ENCODE results near the gene CASP9.
"Not testable (repeated sequence)": the region's sequence is repeated elsewhere in the genome, so short reads cannot be mapped to it uniquely, and the experiment has no call there.

The CASP9 gene

GRCh38 chr1:15485636-15486035, 38.4 kb downstream of the CASP9 start:
- no peaks in the 10 kb centered on the region for H3K4me1 ChIP-seq (ENCODE audit: control insufficient read depth in 5 of 5, insufficient read depth in 5 of 5, low read length in 5 of 5)
- H3K27me3 ChIP-seq (ENCODE audit: control insufficient read depth in 5 of 5, insufficient read depth in 4 of 5, low read length in 5 of 5), result no peaks in the 10 kb centered on the region
- H3K27ac ChIP-seq (ENCODE audit: low read depth, low read length), result no peak overlapping the region
- no peak overlapping the region for H3K9ac ChIP-seq (ENCODE audit: low read length in 5 of 5)
- H3K9me3 ChIP-seq (ENCODE audit: control insufficient read depth in 5 of 5, low read length in 5 of 5), result peaks cover 0 to 4% (median 0%) of the 10 kb centered on the region in 5 donors
- H3K4me3 ChIP-seq (ENCODE audit: low read depth in 1 of 5, low read length in 5 of 5), result no peak overlapping the region
- peaks cover 0 to 13% (median 2%) of the 10 kb centered on the region in 5 donors for H3K36me3 ChIP-seq (ENCODE audit: control insufficient read depth in 5 of 5, insufficient read depth in 5 of 5, low read length in 5 of 5)

DNA sequence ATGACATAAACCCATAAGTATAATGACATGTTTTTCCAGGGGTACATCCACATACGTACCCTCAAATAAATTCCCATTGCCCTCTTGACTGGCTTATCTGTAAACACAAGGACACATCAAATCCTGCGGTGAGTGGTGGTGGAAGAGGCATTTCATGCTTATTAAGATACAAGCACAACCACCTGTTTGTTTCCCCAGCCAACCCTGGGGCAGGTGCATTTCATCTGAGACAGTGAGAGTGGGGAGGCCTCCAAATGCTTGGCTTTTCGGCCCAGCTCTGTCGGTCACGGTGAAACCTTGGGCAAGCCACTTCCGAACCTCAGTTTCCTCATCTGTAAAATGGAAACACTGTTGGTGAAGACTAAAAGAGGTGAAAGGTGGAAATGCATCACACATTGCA, 39.6 kb downstream of the CASP9 start:
- not testable (repeated sequence) for H3K9ac ChIP-seq (ENCODE audit: low read length in 5 of 5); H3K27ac ChIP-seq (ENCODE audit: low read depth, low read length); H3K27me3 ChIP-seq (ENCODE audit: control insufficient read depth in 5 of 5, insufficient read depth in 4 of 5, low read length in 5 of 5); H3K4me3 ChIP-seq (ENCODE audit: low read depth in 1 of 5, low read length in 5 of 5); H3K9me3 ChIP-seq (ENCODE audit: control insufficient read depth in 5 of 5, low read length in 5 of 5); H3K4me1 ChIP-seq (ENCODE audit: control insufficient read depth in 5 of 5, insufficient read depth in 5 of 5, low read length in 5 of 5)
- H3K36me3 ChIP-seq (ENCODE audit: control insufficient read depth in 5 of 5, insufficient read depth in 5 of 5, low read length in 5 of 5), result peaks cover 0 to 13% (median 2%) of the 10 kb centered on the region in 5 donors

- Histone ChIP-seq H3K9ac (ENCODE audit: low read length in 5 of 5) (no peak overlapping the region), H3K9me3 (ENCODE audit: control insufficient read depth in 5 of 5, low read length in 5 of 5) (no peaks in the 10 kb centered on the region), H3K4me1 (ENCODE audit: control insufficient read depth in 5 of 5, insufficient read depth in 5 of 5, low read length in 5 of 5) (no peaks in the 10 kb centered on the region), H3K36me3 (ENCODE audit: control insufficient read depth in 5 of 5, insufficient read depth in 5 of 5, low read length in 5 of 5) (peaks cover 0 to 13% (median 2%) of the 10 kb centered on the region in 5 donors), H3K27me3 (ENCODE audit: control insufficient read depth in 5 of 5, insufficient read depth in 4 of 5, low read length in 5 of 5) (no peaks in the 10 kb centered on the region), H3K27ac (ENCODE audit: low read depth, low read length) (no peak overlapping the region), H3K4me3 (ENCODE audit: low read depth in 1 of 5, low read length in 5 of 5) (no peak overlapping the region)
Observed at GRCh38 chr1:15483971-15484370, 40.0 kb downstream of the CASP9 start.

DNA sequence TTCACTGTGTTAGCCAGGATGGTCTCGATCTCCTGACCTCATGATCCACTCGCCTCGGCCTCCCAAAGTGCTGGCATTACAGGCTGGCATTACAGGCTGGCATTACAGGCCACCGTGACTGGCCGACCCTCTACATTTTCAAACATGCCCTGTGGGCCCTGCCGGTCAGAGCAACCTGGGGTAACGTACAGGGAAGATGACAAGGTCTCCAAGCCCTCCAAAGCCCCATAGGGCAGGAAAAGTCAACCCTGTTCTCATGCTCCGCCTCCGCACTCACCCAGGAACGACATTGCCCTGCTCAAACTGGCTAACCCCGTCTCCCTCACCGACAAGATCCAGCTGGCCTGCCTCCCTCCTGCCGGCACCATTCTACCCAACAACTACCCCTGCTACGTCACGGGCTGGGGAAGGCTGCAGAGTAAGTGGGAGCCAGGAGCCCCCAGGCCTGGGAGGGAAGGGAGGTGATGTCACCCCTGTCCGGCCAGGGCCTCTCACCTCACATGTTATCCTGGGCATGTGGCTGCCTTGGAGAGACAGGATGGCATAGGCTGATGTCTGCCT, 41.0 kb downstream of the CASP9 start:
- peaks cover 0 to 13% (median 2%) of the 10 kb centered on the region in 5 donors for H3K36me3 ChIP-seq (ENCODE audit: control insufficient read depth in 5 of 5, insufficient read depth in 5 of 5, low read length in 5 of 5)
- H3K9ac ChIP-seq (ENCODE audit: low read length in 5 of 5); H3K4me1 ChIP-seq (ENCODE audit: control insufficient read depth in 5 of 5, insufficient read depth in 5 of 5, low read length in 5 of 5); H3K4me3 ChIP-seq (ENCODE audit: low read depth in 1 of 5, low read length in 5 of 5); H3K27ac ChIP-seq (ENCODE audit: low read depth, low read length); H3K9me3 ChIP-seq (ENCODE audit: control insufficient read depth in 5 of 5, low read length in 5 of 5); H3K27me3 ChIP-seq (ENCODE audit: control insufficient read depth in 5 of 5, insufficient read depth in 4 of 5, low read length in 5 of 5): not testable (repeated sequence)

DNA sequence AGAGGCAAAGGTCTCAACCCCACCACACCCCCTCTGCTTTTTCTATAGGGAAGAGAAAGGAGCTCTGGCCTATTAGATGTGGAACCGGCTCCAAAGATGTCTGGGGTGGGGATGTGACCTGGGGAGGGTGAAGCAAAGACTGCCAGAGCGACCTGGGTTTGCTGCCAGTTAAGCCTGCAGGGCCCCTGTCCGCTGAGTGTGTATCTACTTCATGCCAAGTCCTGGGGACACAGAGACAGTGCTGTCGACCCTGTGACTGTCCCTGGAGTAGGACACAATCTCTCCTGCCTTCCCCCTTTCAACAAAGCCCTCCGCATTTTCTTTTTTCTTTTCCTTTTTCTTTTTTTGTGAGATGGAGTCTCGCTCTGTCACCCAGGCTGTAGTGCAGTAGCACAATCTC, 41.6 kb downstream of the CASP9 start:
- not testable (repeated sequence) for H3K27me3 ChIP-seq (ENCODE audit: control insufficient read depth in 5 of 5, insufficient read depth in 4 of 5, low read length in 5 of 5); H3K4me1 ChIP-seq (ENCODE audit: control insufficient read depth in 5 of 5, insufficient read depth in 5 of 5, low read length in 5 of 5); H3K9ac ChIP-seq (ENCODE audit: low read length in 5 of 5); H3K9me3 ChIP-seq (ENCODE audit: control insufficient read depth in 5 of 5, low read length in 5 of 5); H3K27ac ChIP-seq (ENCODE audit: low read depth, low read length); H3K4me3 ChIP-seq (ENCODE audit: low read depth in 1 of 5, low read length in 5 of 5)
- H3K36me3 ChIP-seq (ENCODE audit: control insufficient read depth in 5 of 5, insufficient read depth in 5 of 5, low read length in 5 of 5), result peaks cover 0 to 12% (median 2%) of the 10 kb centered on the region in 5 donors

DNA sequence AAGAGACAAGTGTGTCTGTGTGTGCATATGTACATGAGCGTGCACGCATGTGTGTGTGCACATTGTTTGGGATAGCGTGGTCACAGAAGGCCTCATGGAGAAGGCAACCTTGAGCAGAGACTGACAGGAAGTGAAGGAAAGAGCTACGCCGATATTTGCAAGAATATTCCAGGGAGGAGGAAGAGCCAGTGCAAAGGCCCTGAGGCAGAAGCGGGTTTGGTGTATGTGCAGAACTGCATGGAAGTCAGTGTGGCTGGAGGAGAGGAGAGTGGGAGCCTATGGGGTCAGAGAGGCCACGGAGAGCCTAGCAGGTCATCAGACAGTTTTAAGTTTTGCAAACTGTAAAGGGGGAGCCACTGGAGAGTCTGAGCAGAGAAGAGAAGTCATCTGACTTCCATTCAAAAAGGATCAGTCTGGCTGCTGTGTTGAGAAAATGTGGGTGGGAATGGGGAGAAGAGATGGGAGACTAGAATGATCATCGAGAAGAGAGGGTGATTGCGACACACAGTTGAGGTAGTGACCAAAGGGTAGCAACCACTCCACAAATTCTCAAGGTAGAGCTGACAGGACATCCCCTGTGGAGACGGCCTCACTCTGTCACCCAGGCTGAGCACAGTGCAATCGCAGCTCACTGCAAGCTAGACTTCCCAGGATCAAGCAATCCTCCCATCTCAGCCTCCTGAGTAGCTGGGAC, 44.2 kb downstream of the CASP9 start:
- H3K27ac ChIP-seq (ENCODE audit: low read depth, low read length), result no peak overlapping the region
- no peaks in the 10 kb centered on the region for H3K9me3 ChIP-seq (ENCODE audit: control insufficient read depth in 5 of 5, low read length in 5 of 5)
- H3K4me1 ChIP-seq (ENCODE audit: control insufficient read depth in 5 of 5, insufficient read depth in 5 of 5, low read length in 5 of 5), result no peaks in the 10 kb centered on the region
- H3K4me3 ChIP-seq (ENCODE audit: low read depth in 1 of 5, low read length in 5 of 5), result no peak overlapping the region
- no peak overlapping the region for H3K9ac ChIP-seq (ENCODE audit: low read length in 5 of 5)
- H3K27me3 ChIP-seq (ENCODE audit: control insufficient read depth in 5 of 5, insufficient read depth in 4 of 5, low read length in 5 of 5), result no peaks in the 10 kb centered on the region
- no peaks in the 10 kb centered on the region for H3K36me3 ChIP-seq (ENCODE audit: control insufficient read depth in 5 of 5, insufficient read depth in 5 of 5, low read length in 5 of 5)

- no peak overlapping the region for H3K4me3 ChIP-seq (ENCODE audit: low read depth in 1 of 5, low read length in 5 of 5)
- no peaks in the 10 kb centered on the region for H3K36me3 ChIP-seq (ENCODE audit: control insufficient read depth in 5 of 5, insufficient read depth in 5 of 5, low read length in 5 of 5)
- no peak overlapping the region for H3K9ac ChIP-seq (ENCODE audit: low read length in 5 of 5)
- no peaks in the 10 kb centered on the region for H3K4me1 ChIP-seq (ENCODE audit: control insufficient read depth in 5 of 5, insufficient read depth in 5 of 5, low read length in 5 of 5)
- no peak overlapping the region for H3K27ac ChIP-seq (ENCODE audit: low read depth, low read length)
- no peaks in the 10 kb centered on the region for H3K27me3 ChIP-seq (ENCODE audit: control insufficient read depth in 5 of 5, insufficient read depth in 4 of 5, low read length in 5 of 5)
- no peaks in the 10 kb centered on the region for H3K9me3 ChIP-seq (ENCODE audit: control insufficient read depth in 5 of 5, low read length in 5 of 5)
Observed at GRCh38 chr1:15477646-15478212, 46.3 kb downstream of the CASP9 start.

DNA sequence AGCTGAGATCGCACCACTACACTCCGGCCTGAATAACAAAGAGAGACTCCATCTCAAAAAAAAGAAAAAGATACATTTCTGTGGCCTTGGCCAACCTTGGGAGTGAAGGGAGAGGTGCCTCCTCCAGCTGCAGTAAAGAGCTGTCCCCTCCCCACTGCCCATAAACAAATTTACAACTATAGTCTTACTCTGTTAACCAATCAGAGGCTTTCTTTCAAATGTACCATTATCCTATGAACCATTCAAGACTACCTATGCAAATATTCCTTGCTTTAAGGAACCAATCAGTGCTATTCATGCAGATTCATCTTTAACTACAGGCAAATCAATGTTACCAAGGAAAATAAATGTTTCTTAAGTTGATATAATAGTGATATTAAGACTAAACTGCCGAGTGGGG, 47.1 kb downstream of the CASP9 start:
- Histone ChIP-seq H3K4me1 (ENCODE audit: control insufficient read depth in 5 of 5, insufficient read depth in 5 of 5, low read length in 5 of 5) (no peaks in the 10 kb centered on the region), H3K36me3 (ENCODE audit: control insufficient read depth in 5 of 5, insufficient read depth in 5 of 5, low read length in 5 of 5) (no peaks in the 10 kb centered on the region), H3K4me3 (ENCODE audit: low read depth in 1 of 5, low read length in 5 of 5) (no peak overlapping the region), H3K27ac (ENCODE audit: low read depth, low read length) (no peak overlapping the region), H3K27me3 (ENCODE audit: control insufficient read depth in 5 of 5, insufficient read depth in 4 of 5, low read length in 5 of 5) (no peaks in the 10 kb centered on the region), H3K9me3 (ENCODE audit: control insufficient read depth in 5 of 5, low read length in 5 of 5) (no peaks in the 10 kb centered on the region), H3K9ac (ENCODE audit: low read length in 5 of 5) (no peak overlapping the region)

GRCh38 chr1:15475752-15476314, 48.2 kb downstream of the CASP9 start, which contains the start of gene CELA2B:
TSS of gene CELA2B (plus strand) at chr1:15476104. CDS start at chr1:15476126, 22 bp downstream.
- Histone ChIP-seq H3K4me1 (ENCODE audit: control insufficient read depth in 5 of 5, insufficient read depth in 5 of 5, low read length in 5 of 5) (no peaks in the 10 kb centered on the region), H3K36me3 (ENCODE audit: control insufficient read depth in 5 of 5, insufficient read depth in 5 of 5, low read length in 5 of 5) (no peaks in the 10 kb centered on the region), H3K4me3 (ENCODE audit: low read depth in 1 of 5, low read length in 5 of 5) (no peak within 1 kb of the TSS), H3K27ac (ENCODE audit: low read depth, low read length) (no peak within 1 kb of the TSS), H3K27me3 (ENCODE audit: control insufficient read depth in 5 of 5, insufficient read depth in 4 of 5, low read length in 5 of 5) (no peaks in the 10 kb centered on the region), H3K9me3 (ENCODE audit: control insufficient read depth in 5 of 5, low read length in 5 of 5) (peaks cover 0 to 5% (median 0%) of the 10 kb centered on the region in 5 donors), H3K9ac (ENCODE audit: low read length in 5 of 5) (no peak within 1 kb of the TSS)

- no peaks in the 10 kb centered on the region for H3K36me3 ChIP-seq (ENCODE audit: control insufficient read depth in 5 of 5, insufficient read depth in 5 of 5, low read length in 5 of 5)
- no peak overlapping the region for H3K27ac ChIP-seq (ENCODE audit: low read depth, low read length)
- H3K27me3 ChIP-seq (ENCODE audit: control insufficient read depth in 5 of 5, insufficient read depth in 4 of 5, low read length in 5 of 5), result no peaks in the 10 kb centered on the region
- H3K9ac ChIP-seq (ENCODE audit: low read length in 5 of 5), result no peak overlapping the region
- no peaks in the 10 kb centered on the region for H3K4me1 ChIP-seq (ENCODE audit: control insufficient read depth in 5 of 5, insufficient read depth in 5 of 5, low read length in 5 of 5)
- no peak overlapping the region for H3K4me3 ChIP-seq (ENCODE audit: low read depth in 1 of 5, low read length in 5 of 5)
- peaks cover 0 to 7% (median 0%) of the 10 kb centered on the region in 5 donors for H3K9me3 ChIP-seq (ENCODE audit: control insufficient read depth in 5 of 5, low read length in 5 of 5)
Observed at GRCh38 chr1:15472587-15472986, 51.4 kb downstream of the CASP9 start.
